Measurements from ENCODE around the gene EMB.
"Not testable (repeated sequence)": the region's sequence is repeated elsewhere in the genome, so short reads cannot be mapped to it uniquely, and the experiment has no call there.

EMB gene

GRCh38 chr5:50435168-50435567 is 5.9 kb downstream of the EMB start:
- no peak for DNase-seq (ENCODE audit: low spot score)
- no peak for TF ChIP-seq CTCF (conservative IDR thresholded peaks at IDR 0.05; ENCODE audit: low read depth)
- no peak overlapping the region for H3K27ac ChIP-seq
- ChIA-PET POLR2A (ENCODE audit: low non-redundant PET) (no interaction called here), CTCF (no interaction called here)

GRCh38 chr5:50431133-50431904 is 9.8 kb downstream of the EMB start:
- CTCF ChIA-PET: interaction anchor here (0.6 kb wide), 1 partner anchor 198 kb away, joined by 3 read pairs; no protein-coding TSS in a partner anchor
- H3K27ac ChIP-seq; POLR2A ChIA-PET (ENCODE audit: low non-redundant PET): not testable (repeated sequence)
- DNase-seq (ENCODE audit: low spot score): peak; percentile 6

- DNase-seq (ENCODE audit: low spot score); H3K27ac ChIP-seq; CTCF ChIA-PET; POLR2A ChIA-PET (ENCODE audit: low non-redundant PET): not testable (repeated sequence)
These were observed 17.8 kb downstream of the EMB start for GRCh38 chr5:50423100-50423799.

GRCh38 chr5:50421184-50421950 is 19.7 kb downstream of the EMB start:
- POLR2A ChIA-PET (ENCODE audit: low non-redundant PET); H3K27ac ChIP-seq; DNase-seq (ENCODE audit: low spot score); CTCF ChIA-PET: not testable (repeated sequence)

GRCh38 chr5:50420343-50420935 is 20.6 kb downstream of the EMB start:
- ChIA-PET POLR2A (ENCODE audit: low non-redundant PET) (no interaction called here), CTCF (no interaction called here)
- H3K27ac ChIP-seq: no peak overlapping the region
- DNase-seq (ENCODE audit: low spot score): no peak
- no peak for TF ChIP-seq CTCF (conservative IDR thresholded peaks at IDR 0.05; ENCODE audit: low read depth)

GRCh38 chr5:50419656-50420055 is 21.4 kb downstream of the EMB start:
- CTCF ChIA-PET: not testable (repeated sequence)

GRCh38 chr5:50416637-50417036 is 24.5 kb downstream of the EMB start:
- DNase-seq (ENCODE audit: low spot score); CTCF ChIA-PET; H3K27ac ChIP-seq; POLR2A ChIA-PET (ENCODE audit: low non-redundant PET): not testable (repeated sequence)

More at GRCh38 chr5:50419656-50420055, 21.4 kb downstream of the EMB start:
- H3K27ac ChIP-seq; POLR2A ChIA-PET (ENCODE audit: low non-redundant PET); DNase-seq (ENCODE audit: low spot score): not testable (repeated sequence)

GRCh38 chr5:50415912-50416311 is 25.2 kb downstream of the EMB start:
- ChIA-PET POLR2A (ENCODE audit: low non-redundant PET) (no interaction called here), CTCF (no interaction called here)
- H3K27ac ChIP-seq: no peak overlapping the region
- no peak for DNase-seq (ENCODE audit: low spot score)
- TF ChIP-seq CTCF (conservative IDR thresholded peaks at IDR 0.05; ENCODE audit: low read depth): no peak

- H3K27ac ChIP-seq; POLR2A ChIA-PET (ENCODE audit: low non-redundant PET); DNase-seq (ENCODE audit: low spot score); CTCF ChIA-PET: not testable (repeated sequence)
These were observed 30.2 kb downstream of the EMB start for GRCh38 chr5:50410932-50411331.
